Urinary bladder (tissue), 2 donors: ENCODE results near the gene TNIP1. TPM values are rescaled to one million over a fixed set of nuclear protein-coding genes. Genes with fewer than 3 reads are reported as not detected.

Experiments used
- polyA plus RNA-seq: library from polyadenylated mRNA; stranded (reverse); fragments of 200-250 nt; gene quantifications from one replicate; pipeline ENCODE4 v1.2.3, GENCODE V29; 2013
- total RNA-seq: library from RNA; depleted of rRNA; stranded (reverse); fragments of >200 nt; gene quantifications from one replicate; pipeline ENCODE4 v1.2.3, GENCODE V29; 2014
- donor health status: healthy.

The TNIP1 gene
- total and polyA plus RNA-seq, 2 donors: 32.4 to 69.3 TPM

Other genes with a start within 250 kb of the TNIP1 start
- gene IRGM, start 234.5 kb downstream of the TNIP1 start, total RNA-seq: not detected
- gene IRGM, start 234.5 kb downstream of the TNIP1 start, polyA plus RNA-seq: 0.16 TPM
- 21.3 TPM for gene ZNF300, start 176.1 kb downstream of the TNIP1 start, total RNA-seq
- gene ZNF300, start 176.1 kb downstream of the TNIP1 start, polyA plus RNA-seq: 3.7 TPM
- gene GPX3, start 60.4 kb downstream of the TNIP1 start, total RNA-seq: 8.6 TPM
- 1,418 TPM for gene GPX3, start 60.4 kb downstream of the TNIP1 start, polyA plus RNA-seq
- 275 TPM for gene ANXA6, start 76.7 kb upstream of the TNIP1 start, total RNA-seq
- gene ANXA6, start 76.7 kb upstream of the TNIP1 start, polyA plus RNA-seq: 426 TPM
- 13.9 TPM for gene CCDC69, start 143.1 kb upstream of the TNIP1 start, total RNA-seq
- gene CCDC69, start 143.1 kb upstream of the TNIP1 start, polyA plus RNA-seq: 155 TPM
- gene GM2A, start 172.2 kb upstream of the TNIP1 start, total RNA-seq: 33.7 TPM
- 28.6 TPM for gene GM2A, start 172.2 kb upstream of the TNIP1 start, polyA plus RNA-seq
- gene SLC36A3, start 222.7 kb upstream of the TNIP1 start, total RNA-seq: not detected
- not detected for gene SLC36A3, start 222.7 kb upstream of the TNIP1 start, polyA plus RNA-seq